Liver (tissue), 9 donors: Measurements from ENCODE around the gene KIRREL3. TPM values are rescaled to one million over a fixed set of nuclear protein-coding genes. Genes with fewer than 3 reads are reported as not detected.

Source experiments
- DNase-seq: peaks from one replicate; pipeline ENCODE4 v3.0.0-alpha.2; 2017; ENCODE audit warnings: low spot score
- H3K27ac ChIP-seq, 2 donors: one replicate each; pipeline ENCODE4 v1.7.0; 2013; ENCODE audit warnings: inconsistent platforms in 2 of 2, low read length in 2 of 2, control low read depth in 1 of 2, low read depth in 1 of 2, mild to moderate bottlenecking in 1 of 2
- H3K27me3 ChIP-seq, 4 donors: one replicate each; pipeline versions ENCODE4 v1.6.1 to v1.7.0; 2013; ENCODE audit warnings: low read length in 3 of 4, inconsistent platforms in 1 of 4, mild to moderate bottlenecking in 1 of 4, moderate library complexity in 1 of 4; ENCODE audit not compliant: control insufficient read depth in 4 of 4, insufficient read depth in 4 of 4
- H3K36me3 ChIP-seq, 4 donors: one replicate each; pipeline versions ENCODE4 v1.6.1 to v1.7.0; 2013; ENCODE audit warnings: low read length in 3 of 4, mild to moderate bottlenecking in 3 of 4, low read depth in 1 of 4, moderate library complexity in 1 of 4; ENCODE audit not compliant: control insufficient read depth in 4 of 4, insufficient read depth in 3 of 4
- H3K4me1 ChIP-seq, 4 donors: one replicate each; pipeline versions ENCODE4 v1.6.1 to v1.7.0; 2013; ENCODE audit warnings: low read length in 3 of 4, mild to moderate bottlenecking in 3 of 4, moderate library complexity in 1 of 4; ENCODE audit not compliant: control insufficient read depth in 4 of 4, insufficient read depth in 4 of 4
- H3K4me3 ChIP-seq, 3 donors: one replicate each; pipeline versions ENCODE4 v1.6.1 to v1.7.0; 2013; ENCODE audit warnings: low read length in 3 of 3, control low read depth in 1 of 3, low read depth in 1 of 3, mild to moderate bottlenecking in 1 of 3
- H3K9ac ChIP-seq, 2 donors: one replicate each; pipeline ENCODE4 v1.7.0; 2013; ENCODE audit warnings: low read length in 2 of 2, mild to moderate bottlenecking in 2 of 2, moderate library complexity in 2 of 2, control low read depth in 1 of 2, low read depth in 1 of 2
- H3K9me3 ChIP-seq, 4 donors: one replicate each; pipeline versions ENCODE4 v1.6.1 to v1.7.0; 2013; ENCODE audit warnings: low read length in 3 of 4; ENCODE audit not compliant: control insufficient read depth in 4 of 4
- ATF3 ChIP-seq: IDR thresholded peaks from 2 replicates; pipeline ENCODE4 v1.6.1; 2016; ENCODE audit warnings: antibody characterized with exemption
- EGR1 ChIP-seq, 2 donors: IDR thresholded peaks; 2 replicates each; pipeline ENCODE4 v1.6.1; 2016 to 2018; ENCODE audit warnings: antibody characterized with exemption in 2 of 2, low read depth in 2 of 2
- FOXA1 ChIP-seq: IDR thresholded peaks from 2 replicates; pipeline ENCODE4 v1.6.1; 2016; ENCODE audit warnings: antibody characterized with exemption
- FOXA2 ChIP-seq: IDR thresholded peaks from 2 replicates; pipeline ENCODE4 v1.6.1; 2016; ENCODE audit warnings: antibody characterized with exemption
- GABPA ChIP-seq, 2 donors: IDR thresholded peaks in 1 of 2; conservative IDR thresholded peaks in 1 of 2; 2 replicates each; pipeline ENCODE4 v1.6.1; 2016; ENCODE audit warnings: antibody characterized with exemption in 2 of 2, mild to moderate bottlenecking in 1 of 2, moderate library complexity in 1 of 2
- HNF4A ChIP-seq, 2 donors: conservative IDR thresholded peaks; 2 replicates each; pipeline ENCODE4 v1.6.1; 2016; ENCODE audit warnings: antibody characterized with exemption in 2 of 2, mild to moderate bottlenecking in 2 of 2
- HNF4G ChIP-seq: IDR thresholded peaks from 2 replicates; pipeline ENCODE4 v1.6.1; 2016; ENCODE audit warnings: antibody characterized with exemption
- JUND ChIP-seq, 2 donors: IDR thresholded peaks; 2 replicates each; pipeline ENCODE4 v1.6.1; 2016; ENCODE audit warnings: antibody characterized with exemption in 2 of 2
- NR2F2 ChIP-seq: IDR thresholded peaks from 2 replicates; pipeline ENCODE4 v1.6.1; 2016; ENCODE audit warnings: antibody characterized with exemption
- RAD21 ChIP-seq, 2 donors: IDR thresholded peaks; 2 replicates each; pipeline ENCODE4 v1.6.1; 2016; ENCODE audit warnings: antibody characterized with exemption in 2 of 2, mild to moderate bottlenecking in 2 of 2
- REST ChIP-seq: IDR thresholded peaks from 2 replicates; pipeline ENCODE4 v1.6.1; 2016; ENCODE audit warnings: antibody characterized with exemption, mild to moderate bottlenecking
- RXRA ChIP-seq, 2 donors: IDR thresholded peaks; 2 replicates each; pipeline ENCODE4 v1.6.1; 2017 to 2018; ENCODE audit warnings: antibody characterized with exemption in 2 of 2, mild to moderate bottlenecking in 1 of 2
- SP1 ChIP-seq: IDR thresholded peaks from 2 replicates; pipeline ENCODE4 v1.6.1; 2018; ENCODE audit warnings: antibody characterized with exemption, mild to moderate bottlenecking
- TAF1 ChIP-seq: conservative IDR thresholded peaks from 2 replicates; pipeline ENCODE4 v1.6.1; 2016; ENCODE audit warnings: antibody characterized with exemption, mild to moderate bottlenecking
- YY1 ChIP-seq: IDR thresholded peaks from 2 replicates; pipeline ENCODE4 v1.6.1; 2016; ENCODE audit warnings: antibody characterized with exemption, mild to moderate bottlenecking
- WGBS: extraction: QIAGEN DNeasy Blood & Tissue Kit; methylation state at CpG from one replicate; pipeline ENCODE4 v1.1.7; 2013; 5-methylcytosine and 5-hydroxymethylcytosine counted together
- polyA plus RNA-seq, 2 donors: library from polyadenylated mRNA; stranded (reverse) in 1 of 2; unstranded in 1 of 2; fragments of 200-250 nt in 1 of 2; fragments of >200 nt in 1 of 2; fragmentation: Nextera tagmentation in 1 of 2; extraction: Ambion mirVana in 1 of 2; gene quantifications; one replicate each; pipeline versions ENCODE4 v1.2.1 to v1.2.3, GENCODE V29; 2013 to 2015
- total RNA-seq, 2 donors: library from RNA; depleted of rRNA; stranded (reverse); fragments of >200 nt; gene quantifications; one replicate each; pipeline ENCODE4 v1.2.3, GENCODE V29; 2014
- TF ChIP-seq, protein P1 (sequence below): IDR thresholded peaks from 2 replicates; pipeline ENCODE4 v1.6.1; 2016; ENCODE audit warnings: antibody characterized with exemption
- TF ChIP-seq, protein P2 (sequence below): fragments of 150-350 bp; IDR thresholded peaks from 2 replicates; pipeline ENCODE4 v1.5.1; 2017; ENCODE audit warnings: improper control_type of control experiment, low read depth, low read length; ENCODE audit not compliant: missing input control
- TF ChIP-seq, protein P3 (sequence below): IDR thresholded peaks from 2 replicates; pipeline ENCODE4 v1.6.1; 2016; ENCODE audit warnings: antibody characterized with exemption
- donor health status: healthy.
- donor health status: healthy.
- donor health status: healthy.
- donor health status: healthy.
- donor health status: healthy.

The KIRREL3 gene
- total and polyA plus RNA-seq, 4 donors, result 0.03 to 0.29 (median 0.08) TPM; not detected in 1

DNA sequence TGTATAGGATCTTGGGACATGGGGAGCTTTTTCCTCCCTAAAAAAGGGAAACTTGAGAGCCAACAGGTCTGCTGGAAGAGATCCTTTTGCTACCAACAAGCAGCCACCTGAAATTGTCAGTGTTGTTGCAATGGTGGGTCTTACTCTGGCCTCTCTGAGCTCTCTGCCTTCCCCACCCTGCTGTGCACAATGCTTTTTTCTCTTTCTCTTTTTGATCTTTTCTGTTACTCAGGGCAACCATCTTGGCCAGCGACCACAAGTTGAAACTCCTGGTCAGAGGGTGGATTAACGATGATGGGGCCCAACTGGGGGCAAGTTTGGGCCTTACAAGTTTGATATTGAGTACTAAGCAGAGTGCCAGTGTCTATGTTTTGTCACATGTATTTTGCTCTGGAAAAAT is 155.8 kb downstream of the KIRREL3 start:
- DNase-seq, result no peak
- WGBS, result 68% methylated on average over 2 of the region's 2 CpGs
- H3K27me3 ChIP-seq, result no peaks in the 10 kb centered on the region
- H3K4me3 ChIP-seq, result no peak overlapping the region
- no peaks in the 10 kb centered on the region for H3K4me1 ChIP-seq
- H3K9ac ChIP-seq, result no peak overlapping the region
- H3K27ac ChIP-seq, result no peak overlapping the region
- no peaks in the 10 kb centered on the region for H3K36me3 ChIP-seq
- TF ChIP-seq REST (no peak), RXRA (IDR thresholded peaks at IDR 0.05) (no peak), NR2F2 (no peak), FOXA1 (no peak), ATF3 (no peak), RAD21 (IDR thresholded peaks at IDR 0.05) (no peak), HNF4A (conservative IDR thresholded peaks at IDR 0.05) (no peak), TAF1 (no peak), SP1 (no peak), GABPA (IDR thresholded peaks at IDR 0.05 in 1 of 2, conservative IDR thresholded peaks at IDR 0.05 in 1 of 2) (no peak)
- TF ChIP-seq, protein P1, sequence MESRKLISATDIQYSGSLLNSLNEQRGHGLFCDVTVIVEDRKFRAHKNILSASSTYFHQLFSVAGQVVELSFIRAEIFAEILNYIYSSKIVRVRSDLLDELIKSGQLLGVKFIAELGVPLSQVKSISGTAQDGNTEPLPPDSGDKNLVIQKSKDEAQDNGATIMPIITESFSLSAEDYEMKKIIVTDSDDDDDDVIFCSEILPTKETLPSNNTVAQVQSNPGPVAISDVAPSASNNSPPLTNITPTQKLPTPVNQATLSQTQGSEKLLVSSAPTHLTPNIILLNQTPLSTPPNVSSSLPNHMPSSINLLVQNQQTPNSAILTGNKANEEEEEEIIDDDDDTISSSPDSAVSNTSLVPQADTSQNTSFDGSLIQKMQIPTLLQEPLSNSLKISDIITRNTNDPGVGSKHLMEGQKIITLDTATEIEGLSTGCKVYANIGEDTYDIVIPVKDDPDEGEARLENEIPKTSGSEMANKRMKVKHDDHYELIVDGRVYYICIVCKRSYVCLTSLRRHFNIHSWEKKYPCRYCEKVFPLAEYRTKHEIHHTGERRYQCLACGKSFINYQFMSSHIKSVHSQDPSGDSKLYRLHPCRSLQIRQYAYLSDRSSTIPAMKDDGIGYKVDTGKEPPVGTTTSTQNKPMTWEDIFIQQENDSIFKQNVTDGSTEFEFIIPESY, result no peak
- TF ChIP-seq, protein P2, sequence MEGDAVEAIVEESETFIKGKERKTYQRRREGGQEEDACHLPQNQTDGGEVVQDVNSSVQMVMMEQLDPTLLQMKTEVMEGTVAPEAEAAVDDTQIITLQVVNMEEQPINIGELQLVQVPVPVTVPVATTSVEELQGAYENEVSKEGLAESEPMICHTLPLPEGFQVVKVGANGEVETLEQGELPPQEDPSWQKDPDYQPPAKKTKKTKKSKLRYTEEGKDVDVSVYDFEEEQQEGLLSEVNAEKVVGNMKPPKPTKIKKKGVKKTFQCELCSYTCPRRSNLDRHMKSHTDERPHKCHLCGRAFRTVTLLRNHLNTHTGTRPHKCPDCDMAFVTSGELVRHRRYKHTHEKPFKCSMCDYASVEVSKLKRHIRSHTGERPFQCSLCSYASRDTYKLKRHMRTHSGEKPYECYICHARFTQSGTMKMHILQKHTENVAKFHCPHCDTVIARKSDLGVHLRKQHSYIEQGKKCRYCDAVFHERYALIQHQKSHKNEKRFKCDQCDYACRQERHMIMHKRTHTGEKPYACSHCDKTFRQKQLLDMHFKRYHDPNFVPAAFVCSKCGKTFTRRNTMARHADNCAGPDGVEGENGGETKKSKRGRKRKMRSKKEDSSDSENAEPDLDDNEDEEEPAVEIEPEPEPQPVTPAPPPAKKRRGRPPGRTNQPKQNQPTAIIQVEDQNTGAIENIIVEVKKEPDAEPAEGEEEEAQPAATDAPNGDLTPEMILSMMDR, result no peak
- TF ChIP-seq, protein P3, sequence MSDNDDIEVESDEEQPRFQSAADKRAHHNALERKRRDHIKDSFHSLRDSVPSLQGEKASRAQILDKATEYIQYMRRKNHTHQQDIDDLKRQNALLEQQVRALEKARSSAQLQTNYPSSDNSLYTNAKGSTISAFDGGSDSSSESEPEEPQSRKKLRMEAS, result no peak
- no peaks in the 10 kb centered on the region for H3K9me3 ChIP-seq

DNA sequence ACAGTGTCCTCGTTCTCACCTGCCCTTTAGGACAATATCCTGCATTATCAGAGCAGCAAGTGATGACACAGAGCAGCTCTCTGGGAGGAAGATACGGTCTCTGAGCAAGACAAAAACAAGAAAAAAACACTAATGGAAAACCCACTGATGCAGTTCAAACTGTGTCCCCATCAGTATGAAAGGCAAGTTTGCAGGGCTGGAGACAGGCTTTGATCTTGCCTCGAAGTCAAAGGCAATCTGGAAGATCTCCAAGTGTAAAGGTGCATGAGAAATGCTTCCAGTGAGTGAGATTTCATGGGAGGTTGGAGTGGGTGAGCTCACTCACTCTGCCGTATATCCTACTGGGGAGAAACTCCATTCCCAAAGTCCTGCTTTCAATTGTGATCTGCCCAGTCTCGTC is 157.5 kb downstream of the KIRREL3 start:
- H3K4me3 ChIP-seq, result no peak overlapping the region
- H3K27ac ChIP-seq, result no peak overlapping the region
- 68% methylated on average over 5 of the region's 5 CpGs for WGBS
- H3K36me3 ChIP-seq, result no peaks in the 10 kb centered on the region
- no peak for TF ChIP-seq GABPA (IDR thresholded peaks at IDR 0.05 in 1 of 2, conservative IDR thresholded peaks at IDR 0.05 in 1 of 2)
- TF ChIP-seq JUND (IDR thresholded peaks at IDR 0.05), result no peak
- TF ChIP-seq REST, result no peak
- TF ChIP-seq ATF3, result no peak
- no peak for TF ChIP-seq FOXA1
- no peak for TF ChIP-seq TAF1
- TF ChIP-seq, protein P3, result no peak
- no peak for TF ChIP-seq NR2F2
- TF ChIP-seq, protein P1, result no peak
- no peak for TF ChIP-seq EGR1 (IDR thresholded peaks at IDR 0.05; ENCODE audit: low read depth in 2 of 2)
- TF ChIP-seq HNF4G, result no peak
- TF ChIP-seq YY1, result no peak
- no peak for TF ChIP-seq FOXA2
- no peaks in the 10 kb centered on the region for H3K4me1 ChIP-seq
- no peak overlapping the region for H3K9ac ChIP-seq
- no peak for DNase-seq
- H3K27me3 ChIP-seq, result peaks cover 0 to 3% (median 0%) of the 10 kb centered on the region in 4 donors
- H3K9me3 ChIP-seq, result no peaks in the 10 kb centered on the region
